CD4-positive, alpha-beta T cell (primary cell): ENCODE results near the gene AFF3. TPM values are rescaled to one million over a fixed set of nuclear protein-coding genes. Genes with fewer than 3 reads are reported as not detected.

ENCODE experiments used
- ATAC-seq: fragments of 200-7000 bp; cut with Tn5 transposase; one replicate; pipeline ENCODE4 v1.10.0; 2022; ENCODE audit warnings: mild to moderate bottlenecking; ENCODE audit not compliant: poor library complexity
- CTCF ChIA-PET: fragments of 350-600 bp; sonication (Branson Sonifier 250); formaldehyde crosslinking; loops from one replicate; lab custom pipeline; 2021; ENCODE audit warnings: antibody characterized with exemption, inconsistent platforms; lab: Charles Lee
- POLR2A ChIA-PET: fragments of 350-600 bp; sonication (Branson Sonifier 250); formaldehyde crosslinking; loops from one replicate; lab custom pipeline; 2021; ENCODE audit warnings: antibody characterized with exemption, inconsistent platforms; lab: Charles Lee
- DNase-seq, 14 experiments: peaks; one replicate each; pipeline ENCODE4 v3.0.0-alpha.2; 2013 to 2020; ENCODE audit warnings: mixed read lengths in 2 of 14
- H3K27ac ChIP-seq, 2 donors: one replicate each; pipeline versions ENCODE4 v1.5.1 to v1.7.0; 2013; ENCODE audit warnings: low read length in 2 of 2, low read depth in 1 of 2, mild to moderate bottlenecking in 1 of 2
- H3K27me3 ChIP-seq, 2 experiments: 1 replicate in 1 of 2; 2 replicates in 1 of 2; pipeline versions ENCODE4 v1.6.1 to v1.7.0; 2013; ENCODE audit warnings: low read length in 2 of 2, control low read depth in 1 of 2, mild to moderate bottlenecking in 1 of 2, moderate library complexity in 1 of 2; ENCODE audit not compliant: insufficient read depth in 2 of 2, control insufficient read depth in 1 of 2
- H3K36me3 ChIP-seq: one replicate; pipeline ENCODE4 v1.6.1; 2013; ENCODE audit warnings: low read length, control low read depth; ENCODE audit not compliant: insufficient read depth
- H3K4me1 ChIP-seq: one replicate; pipeline ENCODE4 v1.6.1; 2013; ENCODE audit warnings: low read length, control low read depth; ENCODE audit not compliant: insufficient read depth
- H3K4me3 ChIP-seq: one replicate; pipeline ENCODE4 v1.5.1; 2013; ENCODE audit warnings: mild to moderate bottlenecking, low read length, moderate library complexity
- H3K9me3 ChIP-seq, 2 experiments: 1 replicate in 1 of 2; 2 replicates in 1 of 2; pipeline versions ENCODE4 v1.6.1 to v1.7.0; 2013; ENCODE audit warnings: low read length in 2 of 2, mild to moderate bottlenecking in 2 of 2, control low read depth in 1 of 2, moderate library complexity in 1 of 2; ENCODE audit not compliant: control insufficient read depth in 1 of 2, insufficient read depth in 1 of 2
- H3K27ac Mint-ChIP-seq: one replicate; pipeline ENCODE4 v1.8.0; 2020; ENCODE audit warnings: mixed read lengths
- H3K27me3 Mint-ChIP-seq: one replicate; pipeline ENCODE4 v1.8.0; 2021; ENCODE audit warnings: mixed read lengths
- H3K36me3 Mint-ChIP-seq: one replicate; pipeline ENCODE4 v1.8.0; 2021; ENCODE audit warnings: low read depth, mixed read lengths
- H3K4me1 Mint-ChIP-seq: one replicate; pipeline ENCODE4 v1.8.0; 2021; ENCODE audit warnings: low read depth, mixed read lengths
- H3K4me3 Mint-ChIP-seq: one replicate; pipeline ENCODE4 v1.8.0; 2020; ENCODE audit warnings: mild to moderate bottlenecking, mixed read lengths
- H3K9me3 Mint-ChIP-seq: one replicate; pipeline ENCODE4 v1.8.0; 2020; ENCODE audit warnings: mixed read lengths
- CTCF ChIP-seq: fragments of 200-600 bp; IDR thresholded peaks from one replicate; pipeline ENCODE4 v1.8.0; 2022; ENCODE audit warnings: antibody characterized with exemption, mild to moderate bottlenecking
- intact Hi-C, 2 experiments: fragments of 100-400 bp; cut with DNase I in 1 of 2; cut with micrococcal nuclease in 1 of 2; formaldehyde crosslinking; loops; one replicate each; pipeline versions ENCODE4 v1.15.1 to v1.9.0; 2023 to 2025; cut with DNase I, micrococcal nuclease
- total RNA-seq, 174 experiments: library from RNA in 2 of 174; stranded (reverse) in 2 of 174; gene quantifications; one replicate each; pipeline ENCODE4 v1.2.3 and lab custom pipeline; 2021 to 2026

AFF3 gene
- total RNA-seq, 2 experiments from 2014 or later, result 15.4 to 15.7 TPM

- DNase-seq, result no peak
- Mint-ChIP-seq H3K27ac (no peak overlapping the region), H3K9me3 (no peaks in the 10 kb centered on the region), H3K27me3 (no peaks in the 10 kb centered on the region), H3K4me3 (no peak overlapping the region), H3K4me1 (no peaks in the 10 kb centered on the region), H3K36me3 (peaks cover 44% of the 10 kb centered on the region)
- Histone ChIP-seq H3K36me3 (no peaks in the 10 kb centered on the region), H3K4me3 (no peak overlapping the region), H3K4me1 (no peaks in the 10 kb centered on the region), H3K27me3 (no peaks in the 10 kb centered on the region), H3K27ac (no peak overlapping the region), H3K9me3 (no peaks in the 10 kb centered on the region)
- intact Hi-C loops, result no loop called here
- CTCF ChIA-PET, result no interaction called here
- POLR2A ChIA-PET, result no interaction called here
- ATAC-seq, result no peak
- no peak for TF ChIP-seq CTCF
These were observed 135.9 kb downstream of the AFF3 start for GRCh38 chr2:100006516-100006915.

- H3K36me3 Mint-ChIP-seq, result peaks cover 44% of the 10 kb centered on the region
- Histone ChIP-seq H3K36me3 (no peaks in the 10 kb centered on the region), H3K4me3 (no peak overlapping the region), H3K9me3 (no peaks in the 10 kb centered on the region), H3K27ac (no peak overlapping the region), H3K4me1 (peaks cover 4% of the 10 kb centered on the region), H3K27me3 (no peaks in the 10 kb centered on the region)
- TF ChIP-seq CTCF, result no peak
- no peaks in the 10 kb centered on the region for H3K9me3 Mint-ChIP-seq
- H3K27me3 Mint-ChIP-seq, result no peaks in the 10 kb centered on the region
- H3K4me1 Mint-ChIP-seq, result peaks cover 4% of the 10 kb centered on the region
- no peak for DNase-seq
- POLR2A ChIA-PET, result no interaction called here
- CTCF ChIA-PET, result no interaction called here
- H3K4me3 Mint-ChIP-seq, result no peak overlapping the region
- no peak for ATAC-seq
- no peak overlapping the region for H3K27ac Mint-ChIP-seq
- intact Hi-C loops, result no loop called here
These were observed 137.4 kb downstream of the AFF3 start for GRCh38 chr2:100004959-100005387.

- POLR2A ChIA-PET, result no interaction called here
- no peak for DNase-seq
These were observed 138.0 kb downstream of the AFF3 start for GRCh38 chr2:100004348-100004884.

More at GRCh38 chr2:100004348-100004884, 138.0 kb downstream of the AFF3 start:
- intact Hi-C loops, result no loop called here
- Mint-ChIP-seq H3K4me1 (peaks cover 4% of the 10 kb centered on the region), H3K4me3 (no peak overlapping the region), H3K36me3 (peaks cover 44% of the 10 kb centered on the region), H3K27me3 (no peaks in the 10 kb centered on the region), H3K27ac (no peak overlapping the region), H3K9me3 (no peaks in the 10 kb centered on the region)
- H3K9me3 ChIP-seq, result no peaks in the 10 kb centered on the region
- no peak overlapping the region for H3K4me3 ChIP-seq
- no peak for ATAC-seq
- no peak overlapping the region for H3K27ac ChIP-seq
- TF ChIP-seq CTCF, result no peak
- CTCF ChIA-PET, result interaction anchor here (1.3 kb wide), 1 partner anchor 11 kb away, joined by 6 read pairs; no protein-coding TSS in a partner anchor
- no peaks in the 10 kb centered on the region for H3K27me3 ChIP-seq
- H3K36me3 ChIP-seq, result no peaks in the 10 kb centered on the region
- peaks cover 4% of the 10 kb centered on the region for H3K4me1 ChIP-seq
